Panc1 (cell line): Measurements from ENCODE around the gene NCBP2L. TPM values are rescaled to one million over a fixed set of nuclear protein-coding genes. Genes with fewer than 3 reads are reported as not detected.

ENCODE experiments used
- ATAC-seq: fragments of 200-7000 bp; cut with Tn5 transposase; 2 replicates; pipeline ENCODE4 v1.9.1; 2020; ENCODE audit warnings: mild to moderate bottlenecking, moderate library complexity
- BruUV-seq: library from RNA; stranded (reverse); fragments of 400-500 nt; replicated peaks from 2 replicates; lab custom pipeline; 2021; lab: Mats Ljungman, UMichigan
- CTCF ChIA-PET: fragments of 300-600 bp; sonication (Branson Sonifier 250); formaldehyde crosslinking; loops from one replicate; lab custom pipeline; 2022; ENCODE audit warnings: antibody characterized with exemption; lab: Charles Lee
- POLR2A ChIA-PET: fragments of 300-600 bp; sonication (Branson Sonifier 250); formaldehyde crosslinking; loops from one replicate; lab custom pipeline; 2022; ENCODE audit warnings: antibody characterized with exemption; lab: Charles Lee
- DNase-seq: peaks from one replicate; pipeline ENCODE4 v3.0.0-alpha.2; 2010; ENCODE audit warnings: low read depth, low spot score
- H3K27ac ChIP-seq: 2 replicates; pipeline ENCODE4 v1.5.1; 2011; ENCODE audit warnings: mild to moderate bottlenecking, low read length, inconsistent platforms
- H3K27me3 ChIP-seq: fragments of 200-500 bp; sonication (Bioruptor generic); 2 replicates; pipeline ENCODE4 v1.6.0; 2014; ENCODE audit warnings: low read length, inconsistent platforms; ENCODE audit not compliant: control insufficient read depth, insufficient read depth
- H3K36me3 ChIP-seq: fragments of 200-500 bp; sonication (Bioruptor generic); 2 replicates; pipeline ENCODE4 v1.5.1; 2014; ENCODE audit warnings: inconsistent platforms, mild to moderate bottlenecking, low read length, moderate library complexity; ENCODE audit not compliant: control insufficient read depth, insufficient read depth
- H3K4me1 ChIP-seq: 2 replicates; pipeline ENCODE4 v1.5.1; 2011; ENCODE audit warnings: inconsistent platforms, mild to moderate bottlenecking, low read length, moderate library complexity; ENCODE audit not compliant: control insufficient read depth, insufficient read depth
- H3K4me3 ChIP-seq, 2 experiments: 2 replicates each; pipeline ENCODE4 v1.5.1; 2011 to 2012; ENCODE audit warnings: low read depth in 2 of 2, low read length in 2 of 2, mild to moderate bottlenecking in 2 of 2, inconsistent platforms in 1 of 2, moderate library complexity in 1 of 2
- H3K9me3 ChIP-seq: fragments of 200-500 bp; sonication (Bioruptor generic); 2 replicates; pipeline ENCODE4 v1.5.1; 2014; ENCODE audit warnings: low read depth, mild to moderate bottlenecking, inconsistent platforms, low read length, moderate library complexity; ENCODE audit not compliant: control insufficient read depth, insufficient read depth
- CTCF ChIP-seq: fragments of 450-650 bp; IDR thresholded peaks from 2 replicates; pipeline ENCODE4 v1.5.1; 2017; ENCODE audit warnings: mild to moderate bottlenecking
- POLR2AphosphoS5 ChIP-seq: IDR thresholded peaks from 2 replicates; pipeline ENCODE4 v1.6.1; 2012; ENCODE audit warnings: mild to moderate bottlenecking, low read depth, low read length, moderate library complexity
- SIN3A ChIP-seq: IDR thresholded peaks from 2 replicates; pipeline ENCODE4 v1.6.1; 2012; ENCODE audit warnings: low read depth, mild to moderate bottlenecking, low read length, moderate library complexity, borderline replicate concordance; ENCODE audit not compliant: insufficient read depth
- TCF7L2 ChIP-seq: IDR thresholded peaks from 2 replicates; pipeline ENCODE4 v1.6.1; 2011; ENCODE audit warnings: mild to moderate bottlenecking, low read depth, low read length, inconsistent platforms
- in situ Hi-C: cut with HindIII; loops from 2 replicates; pipeline ENCODE4 v1.10.0; 2016; ENCODE audit warnings: low sequenced_read_pairs, low pct_unique_long_range_greater_than_20kb
- intact Hi-C: fragments of 100-400 bp; cut with micrococcal nuclease; formaldehyde crosslinking; loops from one replicate; pipeline ENCODE4 v1.10.0; 2022; ENCODE audit not compliant: unreplicated experiment
- total RNA-seq: library from RNA; stranded (reverse); gene quantifications from one replicate; pipeline ENCODE4 v1.2.1, GENCODE V29; 2021; ENCODE audit not compliant: unreplicated experiment
- TF ChIP-seq, protein P1 (sequence below), 2 experiments: IDR thresholded peaks; 2 replicates each; pipeline ENCODE4 v1.6.1; 2011 to 2012; ENCODE audit warnings: low read depth in 2 of 2, control low read depth in 1 of 2, low read length in 1 of 2, mild to moderate bottlenecking in 1 of 2, moderate library complexity in 1 of 2; ENCODE audit not compliant: insufficient read depth in 1 of 2

The NCBP2L gene
- total RNA-seq, 1 experiment from 2014 or later, result not detected

DNA sequence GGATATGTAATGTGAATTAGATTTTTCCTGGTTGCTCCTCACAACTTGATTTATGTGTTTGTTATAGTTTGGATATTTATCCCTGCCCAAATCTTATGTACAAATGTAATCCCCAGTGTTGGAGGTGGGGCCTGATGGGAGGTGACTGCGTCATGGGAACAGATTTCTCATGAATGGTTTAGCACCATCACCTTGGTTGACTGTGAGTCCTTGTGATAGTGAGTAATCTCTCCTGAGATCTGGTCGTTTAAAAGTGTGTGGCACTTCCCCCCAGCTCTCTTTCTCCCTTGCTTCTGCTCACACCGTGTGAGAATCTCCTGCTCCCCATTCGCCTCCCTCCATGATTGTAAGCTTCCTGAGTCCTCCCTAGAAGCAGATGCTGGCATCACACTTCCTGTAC lies 50.3 kb downstream of the NCBP2L start:
- H3K9me3 ChIP-seq, result no peaks in the 10 kb centered on the region
- no peak for DNase-seq
- peak overlapping the region in 1 of 2 experiments; percentile 76; a peak in 2 of 4 replicates for H3K4me3 ChIP-seq
- TF ChIP-seq TCF7L2, result no peak
- TF ChIP-seq POLR2AphosphoS5, result no peak
- TF ChIP-seq SIN3A, result no peak
- TF ChIP-seq, protein P1, sequence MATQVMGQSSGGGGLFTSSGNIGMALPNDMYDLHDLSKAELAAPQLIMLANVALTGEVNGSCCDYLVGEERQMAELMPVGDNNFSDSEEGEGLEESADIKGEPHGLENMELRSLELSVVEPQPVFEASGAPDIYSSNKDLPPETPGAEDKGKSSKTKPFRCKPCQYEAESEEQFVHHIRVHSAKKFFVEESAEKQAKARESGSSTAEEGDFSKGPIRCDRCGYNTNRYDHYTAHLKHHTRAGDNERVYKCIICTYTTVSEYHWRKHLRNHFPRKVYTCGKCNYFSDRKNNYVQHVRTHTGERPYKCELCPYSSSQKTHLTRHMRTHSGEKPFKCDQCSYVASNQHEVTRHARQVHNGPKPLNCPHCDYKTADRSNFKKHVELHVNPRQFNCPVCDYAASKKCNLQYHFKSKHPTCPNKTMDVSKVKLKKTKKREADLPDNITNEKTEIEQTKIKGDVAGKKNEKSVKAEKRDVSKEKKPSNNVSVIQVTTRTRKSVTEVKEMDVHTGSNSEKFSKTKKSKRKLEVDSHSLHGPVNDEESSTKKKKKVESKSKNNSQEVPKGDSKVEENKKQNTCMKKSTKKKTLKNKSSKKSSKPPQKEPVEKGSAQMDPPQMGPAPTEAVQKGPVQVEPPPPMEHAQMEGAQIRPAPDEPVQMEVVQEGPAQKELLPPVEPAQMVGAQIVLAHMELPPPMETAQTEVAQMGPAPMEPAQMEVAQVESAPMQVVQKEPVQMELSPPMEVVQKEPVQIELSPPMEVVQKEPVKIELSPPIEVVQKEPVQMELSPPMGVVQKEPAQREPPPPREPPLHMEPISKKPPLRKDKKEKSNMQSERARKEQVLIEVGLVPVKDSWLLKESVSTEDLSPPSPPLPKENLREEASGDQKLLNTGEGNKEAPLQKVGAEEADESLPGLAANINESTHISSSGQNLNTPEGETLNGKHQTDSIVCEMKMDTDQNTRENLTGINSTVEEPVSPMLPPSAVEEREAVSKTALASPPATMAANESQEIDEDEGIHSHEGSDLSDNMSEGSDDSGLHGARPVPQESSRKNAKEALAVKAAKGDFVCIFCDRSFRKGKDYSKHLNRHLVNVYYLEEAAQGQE (IDR thresholded peaks at IDR 0.05; ENCODE audit: insufficient read depth in 1 of 2, low read depth in 2 of 2, low read length in 1 of 2), result no peak
- no peak for TF ChIP-seq CTCF
- no TSS peak for BruUV-seq
- H3K36me3 ChIP-seq, result no peaks in the 10 kb centered on the region
- H3K27me3 ChIP-seq, result no peaks in the 10 kb centered on the region
- POLR2A ChIA-PET, result no interaction called here
- in situ Hi-C loops (no loop called here), intact Hi-C loops (no loop called here)
- no peak for ATAC-seq
- H3K27ac ChIP-seq, result peak overlapping the region; percentile 89
- peaks cover 10% of the 10 kb centered on the region for H3K4me1 ChIP-seq
- CTCF ChIA-PET, result interaction anchor here (0.7 kb wide), 1 partner anchor 138 kb away, joined by 3 read pairs; no protein-coding TSS in a partner anchor

GRCh38 chrX:107829878-107830277 lies 52.3 kb downstream of the NCBP2L start:
- no peak for ATAC-seq
- Histone ChIP-seq H3K4me3 (no peak overlapping the region), H3K27ac (no peak overlapping the region), H3K9me3 (no peaks in the 10 kb centered on the region), H3K36me3 (no peaks in the 10 kb centered on the region), H3K27me3 (no peaks in the 10 kb centered on the region), H3K4me1 (peaks cover 12% of the 10 kb centered on the region)
- intact Hi-C loops, result no loop called here
- no TSS peak for BruUV-seq
- ChIA-PET POLR2A (no interaction called here), CTCF (no interaction called here)
- DNase-seq, result no peak
- TF ChIP-seq TCF7L2 (no peak), SIN3A (no peak), CTCF (no peak), POLR2AphosphoS5 (no peak)
- TF ChIP-seq, protein P1 (IDR thresholded peaks at IDR 0.05; ENCODE audit: insufficient read depth in 1 of 2, low read depth in 2 of 2, low read length in 1 of 2), result no peak
- in situ Hi-C loops, result no loop called here
